GM12874 (cell line): ENCODE measurements around the gene ALOX5AP.

Experiments used
- CTCF ChIP-seq: IDR thresholded peaks from 2 replicates; pipeline ENCODE4 v1.5.1; 2011; ENCODE audit warnings: low read depth, mild to moderate bottlenecking, control low read depth, low read length, moderate library complexity; ENCODE audit not compliant: insufficient read depth

ALOX5AP gene

GRCh38 chr13:30790592-30790991 is 55.2 kb downstream of the ALOX5AP start:
- TF ChIP-seq CTCF = no peak

GRCh38 chr13:30791354-30792001 is 56.1 kb downstream of the ALOX5AP start:
- TF ChIP-seq CTCF = no peak

GRCh38 chr13:30792285-30793000 is 57.1 kb downstream of the ALOX5AP start:
- no peak for TF ChIP-seq CTCF

- TF ChIP-seq CTCF = no peak
These were observed 60.8 kb downstream of the ALOX5AP start for GRCh38 chr13:30796132-30796572.

- no peak for TF ChIP-seq CTCF
These were observed 61.6 kb downstream of the ALOX5AP start for GRCh38 chr13:30796631-30797601.

- no peak for TF ChIP-seq CTCF
These were observed 62.6 kb downstream of the ALOX5AP start for GRCh38 chr13:30797847-30798535.
